Stimulated activated CD8-positive, alpha-beta memory T cell treated with anti-CD3 and anti-CD28 coated beads, Interleukin-15, amount 100 ng/mL, for 1 hour (primary cell): ENCODE results near the gene KRT15.

ENCODE experiments used
- DNase-seq: peaks from one replicate; pipeline ENCODE4 v3.0.0-alpha.2; 2020; ENCODE audit warnings: low read depth

KRT15 gene

DNA sequence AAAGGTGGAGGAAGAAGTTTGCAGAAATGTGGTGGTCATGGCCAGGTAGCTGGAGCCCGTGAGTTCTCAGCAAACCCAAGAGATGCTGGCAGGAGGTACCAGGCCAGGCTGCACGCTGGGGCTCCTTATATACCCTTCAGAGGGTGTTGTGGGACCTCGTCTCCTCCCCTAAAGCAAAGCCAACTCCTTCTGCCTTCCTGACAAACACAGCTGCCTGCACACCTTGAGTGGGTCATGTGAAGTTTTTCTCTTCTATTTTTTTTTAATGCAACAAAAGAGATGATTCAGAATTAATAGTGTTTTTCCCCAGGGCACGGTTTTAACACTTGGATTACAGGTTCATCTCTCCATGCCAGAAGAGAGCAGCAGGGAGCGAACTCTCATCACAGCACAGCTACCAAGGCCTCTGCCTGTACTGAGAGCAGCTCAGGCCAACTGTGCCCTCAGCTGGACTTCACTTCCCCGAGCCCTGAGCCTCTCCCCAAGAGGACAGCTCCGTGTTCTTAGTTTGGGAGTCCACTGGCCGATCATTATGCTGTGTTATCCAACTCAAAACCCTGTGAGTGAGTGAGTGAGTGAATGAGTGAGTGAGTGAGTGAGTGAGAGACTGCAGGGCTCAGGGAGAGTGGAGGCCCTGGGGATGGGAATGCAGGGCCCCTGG lies at the start of gene KRT15:
Gene KRT15 (minus strand): TSS at position 102 of the 661 bp plus-strand sequence. CDS start 63 bp downstream, at position 39.
- no peak for DNase-seq

DNA sequence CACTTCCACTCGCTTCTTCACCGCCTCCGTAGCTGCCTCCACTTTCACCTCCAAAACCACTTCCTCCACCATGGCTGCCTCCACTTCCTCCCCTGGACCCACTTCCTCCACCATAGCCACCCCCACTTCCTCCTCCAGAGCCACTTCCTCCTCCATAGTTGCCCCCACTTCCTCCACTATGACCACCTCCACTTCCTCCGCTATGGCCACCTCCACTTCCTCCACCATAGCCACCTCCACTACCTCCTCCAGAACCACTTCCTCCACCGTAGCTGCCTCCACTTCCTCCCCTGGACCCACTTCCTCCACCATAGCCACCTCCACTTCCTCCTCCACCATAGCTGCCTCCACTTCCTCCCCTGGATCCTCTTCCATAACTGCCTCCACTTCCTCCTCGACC lies 48.6 kb upstream of the KRT15 start:
- DNase-seq: no peak

DNA sequence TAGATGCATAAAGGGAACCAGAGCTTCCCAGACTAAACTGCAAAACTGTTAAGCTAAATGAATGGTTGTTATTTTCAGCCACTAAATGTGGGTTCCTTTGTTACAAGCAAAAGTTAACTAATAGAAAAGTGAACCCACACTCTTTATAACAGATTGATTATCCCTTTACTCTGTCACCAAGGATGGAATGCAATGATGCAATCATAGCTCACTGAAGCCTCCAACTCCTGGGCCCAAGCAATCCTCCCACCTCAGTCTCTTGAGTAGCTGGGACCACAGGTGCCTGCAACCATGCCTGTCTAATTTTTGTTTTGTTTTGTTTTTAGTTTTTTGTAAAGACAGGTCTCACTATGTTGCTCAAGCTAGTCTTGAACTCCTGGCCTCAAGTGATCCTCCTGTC lies 46.6 kb upstream of the KRT15 start:
- DNase-seq: no peak

GRCh38 chr17:41563607-41564170 lies 45.0 kb upstream of the KRT15 start:
- no peak for DNase-seq

- no peak for DNase-seq
Observed at GRCh38 chr17:41561554-41561953, 42.9 kb upstream of the KRT15 start.

- no peak for DNase-seq
Observed at GRCh38 chr17:41559548-41559947, 40.9 kb upstream of the KRT15 start.

DNA sequence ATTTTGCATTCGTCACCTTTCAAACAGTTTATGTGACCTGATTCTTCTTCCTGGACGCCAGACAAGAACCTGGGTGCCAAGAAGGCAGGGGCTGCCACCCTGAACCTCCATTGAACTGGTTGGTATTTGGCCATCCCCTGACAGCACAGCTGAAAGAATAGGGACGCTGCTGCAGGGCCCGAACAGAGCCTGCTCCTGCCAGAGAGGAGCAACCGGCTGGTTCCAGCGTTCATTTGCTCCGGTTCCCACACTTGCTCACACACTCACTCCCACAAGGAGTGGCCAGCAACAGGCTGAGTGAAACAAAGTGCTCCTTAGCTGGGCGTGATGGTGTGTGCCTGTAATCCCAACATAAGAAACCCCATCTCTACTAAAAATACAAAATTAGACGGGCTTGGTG lies 38.2 kb upstream of the KRT15 start:
- DNase-seq: no peak

DNA sequence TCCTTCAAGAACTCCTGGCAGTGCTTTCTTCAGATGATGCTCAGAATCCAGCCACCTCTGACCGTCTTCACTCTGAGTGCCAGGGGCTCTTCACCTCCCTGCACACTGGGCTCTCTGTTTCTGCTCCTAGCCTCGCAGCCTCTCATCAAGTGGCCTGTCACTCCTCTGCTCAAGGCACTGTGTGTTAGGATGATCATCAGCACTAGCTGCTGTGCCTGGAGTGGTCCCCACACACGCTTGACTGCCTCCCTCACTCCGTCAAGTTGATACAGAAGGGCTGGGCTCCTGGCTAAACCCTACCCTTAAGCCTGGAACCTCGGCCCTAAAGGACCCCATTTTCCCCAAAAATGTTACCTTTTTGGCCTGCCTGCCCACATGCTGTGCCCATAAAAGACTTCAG lies 37.6 kb upstream of the KRT15 start:
- DNase-seq: no peak

DNA sequence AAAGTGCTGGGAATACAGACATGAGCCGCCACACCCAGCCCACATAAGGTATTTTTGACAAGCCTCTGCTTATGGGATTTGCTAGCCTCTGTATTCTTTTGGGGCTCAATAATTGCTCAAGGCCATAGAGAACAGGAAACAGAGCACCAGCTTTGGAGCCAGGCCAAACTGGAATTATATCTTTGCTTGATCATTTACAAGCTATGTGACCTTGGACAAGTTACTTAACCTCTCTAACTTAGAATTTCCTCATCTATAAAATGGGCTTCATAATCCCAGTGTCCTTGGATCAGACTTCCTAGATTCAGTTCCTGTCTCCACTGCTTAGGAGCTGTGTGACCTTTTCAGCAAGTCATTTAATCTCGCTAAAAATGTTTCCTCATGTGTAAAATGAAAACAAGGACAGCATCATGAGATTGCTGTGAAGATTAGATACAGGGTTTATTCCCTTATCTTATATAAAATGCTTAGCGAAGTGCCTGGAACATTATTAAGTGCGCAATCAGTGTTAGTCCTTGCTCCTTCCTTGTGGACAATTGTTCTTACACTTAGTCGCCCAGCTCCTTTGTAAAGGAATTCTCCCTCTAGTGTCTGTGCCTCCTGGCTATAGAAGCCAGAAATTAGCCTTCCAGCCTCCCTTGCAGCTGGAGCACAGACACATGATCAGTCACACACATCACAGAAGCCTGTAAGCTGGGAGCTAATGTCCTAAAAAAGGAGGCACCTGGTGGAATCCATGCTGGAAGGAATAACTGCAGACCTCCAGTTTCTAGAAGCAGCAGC lies 36.6 kb upstream of the KRT15 start:
- DNase-seq: no peak

DNA sequence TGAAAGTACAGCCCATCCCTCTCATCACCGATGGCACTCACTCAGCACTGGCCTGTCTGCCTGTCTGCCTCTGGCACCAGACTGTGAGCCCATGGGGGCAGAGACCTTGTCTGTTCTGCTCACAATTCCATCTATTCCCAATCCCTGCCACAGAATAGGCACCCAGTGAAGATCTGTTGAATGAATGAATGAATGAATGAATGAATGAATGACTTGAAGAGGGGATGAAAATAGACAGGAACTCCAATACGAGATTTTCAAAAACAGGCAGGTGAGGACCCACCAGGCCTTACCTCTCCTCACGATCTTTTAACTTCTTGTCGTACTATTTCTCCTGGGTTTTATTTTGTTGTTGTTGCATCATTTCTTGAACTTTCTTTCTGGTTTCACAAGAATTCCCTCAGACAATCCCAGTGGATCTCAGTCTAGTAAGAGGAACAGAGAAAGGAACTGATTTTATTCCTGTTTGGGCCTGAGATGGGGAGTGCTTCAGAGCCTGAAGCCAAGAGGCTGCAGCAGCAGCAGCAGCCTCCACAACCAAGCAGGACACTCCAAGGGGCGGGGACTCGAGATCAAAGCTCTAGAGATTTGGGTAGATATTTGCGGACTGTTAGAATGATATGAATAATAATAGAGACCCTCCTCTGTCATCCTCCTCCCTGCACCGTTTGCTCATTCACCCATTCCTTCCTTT lies 35.4 kb upstream of the KRT15 start:
- DNase-seq: no peak

- DNase-seq: no peak
Observed at GRCh38 chr17:41553176-41553575, 34.5 kb upstream of the KRT15 start.

DNA sequence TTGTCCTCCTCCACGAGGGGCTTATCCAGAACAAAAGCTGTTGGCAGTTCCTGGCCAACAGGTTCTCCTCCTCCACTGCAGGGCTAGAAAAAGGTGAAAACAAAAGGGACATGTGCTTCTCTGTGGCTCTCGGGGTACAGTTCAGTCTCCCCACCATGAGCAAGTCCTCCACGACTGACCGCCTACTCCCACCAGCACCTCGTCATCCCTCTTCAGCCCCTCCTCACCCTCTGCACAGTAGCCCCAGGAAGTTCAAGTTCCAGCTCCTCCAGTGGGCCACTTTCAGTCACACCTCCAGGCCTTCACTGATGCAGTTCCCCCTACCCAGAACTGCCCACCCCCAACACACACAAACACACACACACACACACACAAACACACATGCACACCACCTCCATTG lies 33.8 kb upstream of the KRT15 start:
- DNase-seq: no peak

GRCh38 chr17:41551365-41551764 lies 32.7 kb upstream of the KRT15 start:
- no peak for DNase-seq

DNA sequence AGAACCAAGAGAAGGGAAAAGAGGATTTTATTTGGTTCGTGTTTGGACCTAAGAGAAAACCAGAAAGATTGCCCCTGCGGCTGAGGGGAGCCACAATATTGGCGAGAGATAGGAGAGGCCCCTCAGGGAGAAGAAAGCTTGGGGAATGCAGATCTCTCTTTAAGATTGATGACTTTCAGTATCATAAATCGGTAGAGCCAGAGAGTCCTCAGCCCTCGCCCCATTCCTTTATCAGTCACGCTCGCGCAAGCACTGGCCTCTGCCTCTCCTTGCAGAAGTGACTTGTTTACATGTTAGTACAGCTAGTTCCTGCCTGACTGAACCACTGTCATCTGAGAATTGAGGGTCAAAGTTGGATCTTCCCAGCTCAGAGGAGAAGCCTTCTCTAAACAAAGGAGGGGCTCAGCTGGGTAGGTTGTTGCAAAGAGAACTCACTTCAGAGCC lies 30.9 kb upstream of the KRT15 start:
- DNase-seq: no peak

- peak; percentile 77 for DNase-seq
Observed at GRCh38 chr17:41548844-41549595, 30.3 kb upstream of the KRT15 start.

- DNase-seq: peak; percentile 4
Observed at GRCh38 chr17:41547921-41548843, 29.5 kb upstream of the KRT15 start.

DNA sequence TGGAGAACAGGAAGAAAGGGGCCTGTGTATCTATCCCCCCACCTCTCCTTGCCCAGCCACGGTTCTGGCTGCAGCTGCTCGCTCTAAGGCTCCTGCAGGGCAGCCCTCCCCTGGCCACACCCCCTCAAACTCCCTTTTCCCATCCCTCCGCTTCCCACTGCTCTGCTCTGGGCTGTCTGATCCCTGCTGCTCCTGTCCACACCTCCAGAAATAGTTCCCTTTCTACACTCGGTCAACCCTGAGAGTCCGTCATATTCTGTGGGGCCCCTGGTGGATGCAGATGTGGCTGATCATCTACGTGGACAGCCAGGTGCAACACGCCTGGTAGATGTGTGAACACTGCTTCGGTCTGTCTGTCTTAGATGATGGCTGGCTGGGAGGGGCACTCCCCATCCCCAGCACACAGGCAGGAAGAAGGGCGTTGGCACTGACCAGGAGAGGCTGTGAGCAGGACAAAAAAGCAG lies 28.7 kb upstream of the KRT15 start:
- DNase-seq: no peak

- DNase-seq: no peak
Observed at GRCh38 chr17:41546819-41547218, 28.1 kb upstream of the KRT15 start.

GRCh38 chr17:41545829-41546410 lies 27.2 kb upstream of the KRT15 start:
- DNase-seq: no peak

DNA sequence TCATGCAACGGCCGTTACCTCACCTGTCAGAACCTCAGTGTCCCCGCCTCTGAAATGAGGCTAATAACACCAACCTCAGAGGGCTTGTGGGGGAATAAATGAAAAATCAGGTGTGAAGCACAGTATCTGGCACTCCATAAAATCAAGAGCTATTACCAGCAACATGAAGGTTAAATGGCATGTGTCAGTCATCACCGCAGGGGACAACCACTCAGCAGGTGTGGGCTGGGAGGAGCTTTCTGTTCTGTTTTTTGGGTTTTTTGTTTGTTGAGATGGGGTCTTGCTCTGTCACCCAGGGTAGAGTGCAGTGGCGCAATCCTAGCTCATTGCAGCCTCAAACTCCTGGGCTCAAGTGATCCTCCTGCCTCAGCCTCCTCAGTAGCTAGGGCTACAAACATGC lies 26.2 kb upstream of the KRT15 start:
- no peak for DNase-seq
